Fibroblast of skin of right biceps (primary cell): ENCODE data around the gene ZNF428.
A peak's percentile ranks its signal among the peaks of the same experiment; 100 is the strongest.

Experiments
- DNase-seq: peaks from one replicate; pipeline ENCODE4 v3.0.0-alpha.2; 2013

ZNF428 gene

DNA sequence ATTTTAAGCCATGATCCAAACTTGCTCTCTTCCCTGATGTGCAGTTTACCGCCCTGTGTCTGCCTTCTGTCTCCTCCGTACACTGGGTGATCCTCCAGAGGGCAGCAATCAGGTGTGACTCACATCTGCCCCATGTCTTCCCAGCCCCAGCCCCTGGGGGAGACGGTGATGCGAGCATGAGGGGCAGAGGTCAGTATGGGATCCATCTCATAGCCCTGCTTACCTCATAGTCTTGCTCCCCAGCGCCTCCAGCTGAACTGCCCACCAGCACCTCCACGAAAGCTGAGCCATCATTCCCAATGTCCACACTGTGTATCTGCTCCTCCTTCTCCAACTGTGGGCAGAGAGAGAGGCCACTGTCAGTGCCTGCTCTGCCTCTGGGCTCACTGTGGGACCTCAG lies 58.7 kb downstream of the ZNF428 start:
- DNase-seq: peak; percentile 19
